ENCODE measurements around the gene CIAO2A. TPM values are rescaled to one million over a fixed set of nuclear protein-coding genes. Genes with fewer than 3 reads are reported as not detected.

Gene CIAO2A
- total and polyA plus RNA-seq, 10 donors, result 42.2 to 129 (median 74.8) TPM

GRCh38 chr15:64102497-64102896 is 8.9 kb upstream of the CIAO2A start:
- no peak for DNase-seq
- no peaks in the 10 kb centered on the region for H3K9me3 ChIP-seq
- H3K27me3 ChIP-seq (replicated peaks in 1 of 7), result no peaks in the 10 kb centered on the region
- 94 to 100% (median 97%) methylated on average over 2 of the region's 2 CpGs for WGBS, 5 donors
- no peak for TF ChIP-seq POLR2AphosphoS5 (IDR thresholded peaks at IDR 0.05)
- TF ChIP-seq, protein P1, sequence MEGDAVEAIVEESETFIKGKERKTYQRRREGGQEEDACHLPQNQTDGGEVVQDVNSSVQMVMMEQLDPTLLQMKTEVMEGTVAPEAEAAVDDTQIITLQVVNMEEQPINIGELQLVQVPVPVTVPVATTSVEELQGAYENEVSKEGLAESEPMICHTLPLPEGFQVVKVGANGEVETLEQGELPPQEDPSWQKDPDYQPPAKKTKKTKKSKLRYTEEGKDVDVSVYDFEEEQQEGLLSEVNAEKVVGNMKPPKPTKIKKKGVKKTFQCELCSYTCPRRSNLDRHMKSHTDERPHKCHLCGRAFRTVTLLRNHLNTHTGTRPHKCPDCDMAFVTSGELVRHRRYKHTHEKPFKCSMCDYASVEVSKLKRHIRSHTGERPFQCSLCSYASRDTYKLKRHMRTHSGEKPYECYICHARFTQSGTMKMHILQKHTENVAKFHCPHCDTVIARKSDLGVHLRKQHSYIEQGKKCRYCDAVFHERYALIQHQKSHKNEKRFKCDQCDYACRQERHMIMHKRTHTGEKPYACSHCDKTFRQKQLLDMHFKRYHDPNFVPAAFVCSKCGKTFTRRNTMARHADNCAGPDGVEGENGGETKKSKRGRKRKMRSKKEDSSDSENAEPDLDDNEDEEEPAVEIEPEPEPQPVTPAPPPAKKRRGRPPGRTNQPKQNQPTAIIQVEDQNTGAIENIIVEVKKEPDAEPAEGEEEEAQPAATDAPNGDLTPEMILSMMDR (IDR thresholded peaks at IDR 0.05 in 8 of 11, conservative IDR thresholded peaks at IDR 0.05 in 3 of 11), result no peak
- TF ChIP-seq POLR2A (IDR thresholded peaks at IDR 0.05), result no peak
- H3K27ac ChIP-seq, result no peak overlapping the region
- peaks cover 42 to 100% (median 89%) of the 10 kb centered on the region in 6 donors for H3K4me1 ChIP-seq
- peaks cover 0 to 10% (median 0%) of the 10 kb centered on the region in 6 donors for H3K36me3 ChIP-seq
- intact Hi-C loops (cut with DNase I; ENCODE audit: low total_unique reads), result no loop called here
- no peak overlapping the region for H3K4me3 ChIP-seq

DNA sequence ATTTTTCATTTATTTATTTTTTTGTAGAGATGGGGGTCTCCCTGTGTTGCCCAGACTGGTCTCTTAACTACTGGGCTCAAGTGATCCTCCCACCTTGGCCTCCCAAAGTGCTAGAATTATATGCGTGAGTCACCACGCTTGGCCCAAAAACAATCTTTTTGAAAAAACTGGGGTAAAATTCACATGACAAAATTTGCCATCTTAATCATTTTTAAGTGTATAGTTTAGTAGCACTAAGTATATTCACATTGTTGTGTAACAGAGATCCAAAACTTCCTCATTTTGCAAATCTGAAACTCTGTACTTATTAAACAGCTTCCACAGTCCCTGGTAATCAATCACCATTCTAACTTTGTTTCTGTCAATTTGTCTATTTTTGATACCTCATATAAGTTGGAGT is 7.3 kb upstream of the CIAO2A start:
- intact Hi-C loops (cut with DNase I; ENCODE audit: low total_unique reads), result no loop called here
- no peaks in the 10 kb centered on the region for H3K9me3 ChIP-seq
- no peak overlapping the region for H3K4me3 ChIP-seq
- no peak for DNase-seq
- H3K27ac ChIP-seq, result peak overlapping the region in 6 of 8 donors; percentile 34 to 69 (median 58)
- no peaks in the 10 kb centered on the region for H3K27me3 ChIP-seq (replicated peaks in 1 of 7)
- H3K36me3 ChIP-seq, result peaks cover 0 to 6% (median 0%) of the 10 kb centered on the region in 6 donors
- WGBS, 5 donors, result 57 to 84% (median 71%) methylated on average over 2 of the region's 2 CpGs
- TF ChIP-seq POLR2AphosphoS5 (IDR thresholded peaks at IDR 0.05) (no peak), POLR2A (IDR thresholded peaks at IDR 0.05) (no peak)
- TF ChIP-seq, protein P1 (IDR thresholded peaks at IDR 0.05 in 8 of 11, conservative IDR thresholded peaks at IDR 0.05 in 3 of 11), result no peak
- H3K4me1 ChIP-seq, result peaks cover 53 to 98% (median 86%) of the 10 kb centered on the region in 6 donors

GRCh38 chr15:64099379-64099778 is 5.7 kb upstream of the CIAO2A start:
- no peaks in the 10 kb centered on the region for H3K27me3 ChIP-seq (replicated peaks in 1 of 7)
- H3K9me3 ChIP-seq, result no peaks in the 10 kb centered on the region
- intact Hi-C loops (cut with DNase I; ENCODE audit: low total_unique reads), result no loop called here
- no peak for TF ChIP-seq POLR2A (IDR thresholded peaks at IDR 0.05)
- TF ChIP-seq, protein P1 (IDR thresholded peaks at IDR 0.05 in 8 of 11, conservative IDR thresholded peaks at IDR 0.05 in 3 of 11), result no peak
- no peak overlapping the region for H3K4me3 ChIP-seq
- DNase-seq, result no peak
- peak overlapping the region in 3 of 8 donors; percentile 0 to 65 (median 57) for H3K27ac ChIP-seq
- peaks cover 0 to 6% (median 0%) of the 10 kb centered on the region in 6 donors for H3K36me3 ChIP-seq
- 85 to 100% (median 88%) methylated on average over 2 of the region's 2 CpGs for WGBS, 5 donors
- peaks cover 47 to 95% (median 85%) of the 10 kb centered on the region in 6 donors for H3K4me1 ChIP-seq

DNA sequence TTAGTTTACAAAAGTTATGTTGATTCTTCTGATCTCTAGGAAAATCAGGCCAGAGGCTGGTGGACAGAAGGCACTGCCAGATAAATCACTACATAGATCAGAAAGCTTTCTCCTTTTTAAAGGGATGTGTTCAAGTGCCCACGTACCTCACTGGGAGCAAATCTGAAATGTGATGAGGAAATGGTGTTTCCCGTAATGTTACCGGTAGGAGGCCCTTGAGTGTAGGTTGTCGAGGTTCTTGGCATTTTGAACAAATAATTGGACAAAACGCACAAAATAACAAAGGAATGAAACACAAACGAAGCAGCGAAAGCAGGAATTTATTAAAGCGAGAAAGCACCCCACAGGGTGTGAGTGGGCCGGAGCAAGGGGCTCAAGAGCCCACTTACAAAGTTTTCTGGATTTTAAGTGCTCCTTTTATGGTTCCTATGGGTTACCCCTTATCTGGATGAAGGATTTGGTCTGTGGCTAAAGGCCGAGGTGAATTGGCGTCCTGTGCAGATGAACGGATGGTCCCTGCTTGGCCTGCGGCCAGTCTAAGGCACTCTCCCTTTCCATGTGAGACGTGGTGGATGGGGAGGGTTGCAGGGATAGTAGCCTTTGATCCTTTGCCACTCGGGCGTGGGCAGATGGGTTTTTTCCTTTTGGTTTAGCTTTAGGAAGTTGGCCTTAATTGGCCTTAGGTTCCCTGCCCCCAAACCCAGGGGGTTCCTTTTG is 3.2 kb upstream of the CIAO2A start:
- H3K27ac ChIP-seq, result peak overlapping the region; percentile 76 to 96 (median 92)
- H3K4me1 ChIP-seq, result peaks cover 58 to 89% (median 84%) of the 10 kb centered on the region in 6 donors
- WGBS, 5 donors, result 10 to 12% (median 11%) methylated on average over 16 of the region's 16 CpGs

More for the DNA sequence above, 3.2 kb upstream of the CIAO2A start:
- TF ChIP-seq, protein P1 (IDR thresholded peaks at IDR 0.05 in 8 of 11, conservative IDR thresholded peaks at IDR 0.05 in 3 of 11), result peak in 1 of 11 experiments; percentile 11
- no peak for TF ChIP-seq POLR2AphosphoS5 (IDR thresholded peaks at IDR 0.05)
- H3K27me3 ChIP-seq (replicated peaks in 1 of 7), result no peaks in the 10 kb centered on the region
- H3K4me3 ChIP-seq, result peak overlapping the region; percentile 85 to 99 (median 92)
- H3K9me3 ChIP-seq, result no peaks in the 10 kb centered on the region
- intact Hi-C loops (cut with DNase I; ENCODE audit: low total_unique reads), result no loop called here
- H3K36me3 ChIP-seq, result peaks cover 0 to 6% (median 0%) of the 10 kb centered on the region in 6 donors
- no peak for DNase-seq

All from spleen (tissue), 11 donors.